Prostate gland (tissue), 2 donors: Measurements from ENCODE around the gene ZNF341. TPM values are rescaled to one million over a fixed set of nuclear protein-coding genes. Genes with fewer than 3 reads are reported as not detected.

Source experiments
- DNase-seq: peaks from one replicate; pipeline ENCODE4 v3.0.0-alpha.2; 2019; ENCODE audit warnings: low spot score
- H3K27ac ChIP-seq, 2 donors: fragments of 200-600 bp; sonication (generic); 2 replicates each; pipeline ENCODE4 v1.5.1; 2017 to 2019
- H3K27me3 ChIP-seq: fragments of 200-600 bp; sonication (generic); replicated peaks from 2 replicates; pipeline ENCODE4 v1.5.1; 2019; ENCODE audit not compliant: insufficient read depth
- H3K36me3 ChIP-seq, 2 donors: fragments of 200-600 bp; sonication (generic); 1 replicate in 1 of 2; 2 replicates in 1 of 2; pipeline versions ENCODE4 v1.5.1 to v1.8.1; 2017 to 2019
- H3K4me1 ChIP-seq: fragments of 200-600 bp; sonication (generic); replicated peaks from 2 replicates; pipeline ENCODE4 v1.5.1; 2019
- H3K4me3 ChIP-seq, 2 donors: fragments of 200-600 bp; sonication (generic); 2 replicates each; pipeline ENCODE4 v1.5.1; 2017 to 2019
- H3K9me3 ChIP-seq: fragments of 200-600 bp; sonication (generic); 2 replicates; pipeline ENCODE4 v1.5.1; 2017
- CTCF ChIP-seq, 4 experiments: fragments of 200-600 bp in 2 of 4; fragments of 450-650 bp in 2 of 4; sonication (generic) in 2 of 4; IDR thresholded peaks; 1 replicate in 3 of 4; 2 replicates in 1 of 4; pipeline ENCODE4 v1.5.1; 2016 to 2019; ENCODE audit warnings: antibody characterized with exemption in 4 of 4, mild to moderate bottlenecking in 2 of 4, moderate library complexity in 2 of 4
- POLR2A ChIP-seq: fragments of 450-650 bp; IDR thresholded peaks from one replicate; pipeline ENCODE4 v1.6.1; 2016; ENCODE audit warnings: antibody characterized with exemption, mild to moderate bottlenecking
- POLR2AphosphoS5 ChIP-seq: sonication (generic); formaldehyde crosslinking; IDR thresholded peaks from one replicate; pipeline ENCODE4 v1.6.1; 2017; ENCODE audit warnings: antibody characterized with exemption
- WGBS: methylation state at CpG from one replicate; pipeline ENCODE4 v1.1.5; 2018; 5-methylcytosine and 5-hydroxymethylcytosine counted together
- intact Hi-C: fragments of 100-400 bp; cut with DNase I; formaldehyde crosslinking; loops from one replicate; pipeline ENCODE4 v1.14.2; 2022
- total RNA-seq, 2 donors: library from RNA; depleted of rRNA; stranded (reverse); fragments of >200 nt; gene quantifications; one replicate each; pipeline ENCODE4 v1.1.0, GENCODE V29; 2016

Gene ZNF341
- total RNA-seq, 2 donors from 2014 or later, result 2.8 to 7.0 TPM

DNA sequence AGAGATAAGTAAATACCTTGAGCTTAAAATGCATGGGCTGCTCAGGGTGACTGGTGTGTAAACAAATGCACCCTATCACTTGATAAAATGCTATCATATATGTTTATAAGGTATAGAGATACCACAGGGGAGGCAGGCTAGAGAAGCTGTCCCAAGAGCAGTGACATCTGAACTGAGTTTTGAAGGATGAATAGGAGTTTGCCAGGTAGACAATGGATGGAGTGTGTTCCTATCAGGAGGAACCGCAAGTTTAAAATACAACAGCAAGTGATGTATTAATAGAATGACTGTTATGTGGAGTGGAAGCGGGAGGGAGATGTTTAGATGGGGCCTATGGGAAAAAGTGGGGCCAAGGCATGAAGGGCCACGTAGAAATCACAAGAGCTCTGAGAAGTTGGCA lies 40.6 kb downstream of the ZNF341 start:
- DNase-seq, result no peak
- no peaks in the 10 kb centered on the region for H3K27me3 ChIP-seq
- H3K27ac ChIP-seq, result no peak overlapping the region
- peaks cover 0 to 5% of the 10 kb centered on the region in 2 donors for H3K36me3 ChIP-seq
- WGBS, result 95% methylated on average over 3 of the region's 3 CpGs
- TF ChIP-seq CTCF (IDR thresholded peaks at IDR 0.05), result no peak
- no peak for TF ChIP-seq POLR2AphosphoS5
- no peak for TF ChIP-seq POLR2A
- H3K4me3 ChIP-seq, result no peak overlapping the region
- H3K9me3 ChIP-seq, result no peaks in the 10 kb centered on the region
- intact Hi-C loops, result no loop called here
- H3K4me1 ChIP-seq, result no peaks in the 10 kb centered on the region

- Histone ChIP-seq H3K27me3 (no peaks in the 10 kb centered on the region), H3K27ac (no peak overlapping the region), H3K36me3 (peaks cover 0 to 5% of the 10 kb centered on the region in 2 donors), H3K4me3 (no peak overlapping the region), H3K4me1 (no peaks in the 10 kb centered on the region), H3K9me3 (no peaks in the 10 kb centered on the region)
- no peak for TF ChIP-seq POLR2A
- intact Hi-C loops, result no loop called here
- no peak for DNase-seq
- 68% methylated on average over 2 of the region's 2 CpGs for WGBS
Observed at GRCh38 chr20:33773412-33774089, 41.8 kb downstream of the ZNF341 start.

DNA sequence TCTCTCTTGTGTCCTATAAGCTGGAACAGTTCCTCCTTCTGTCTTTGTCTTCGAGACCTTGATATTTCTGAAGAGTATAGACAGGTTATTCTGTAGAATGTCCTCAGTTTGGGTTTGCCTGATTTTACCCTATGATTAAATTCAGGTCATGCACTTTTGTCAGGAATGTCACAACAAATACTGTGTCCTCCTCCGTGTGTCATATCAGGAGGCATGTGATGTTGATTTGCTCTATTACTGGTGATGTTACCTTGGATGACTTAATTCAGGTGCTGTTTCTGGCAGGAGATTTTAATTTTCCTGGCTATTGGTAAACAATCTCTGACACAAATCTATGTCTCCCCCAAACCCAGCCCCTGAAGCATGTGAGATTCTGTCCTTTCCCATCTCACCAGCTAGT lies 46.0 kb downstream of the ZNF341 start:
- intact Hi-C loops, result no loop called here
- H3K4me1 ChIP-seq, result no peaks in the 10 kb centered on the region
- H3K9me3 ChIP-seq, result no peaks in the 10 kb centered on the region
- 81% methylated on average over 2 of the region's 2 CpGs for WGBS
- TF ChIP-seq POLR2A (no peak), POLR2AphosphoS5 (no peak), CTCF (IDR thresholded peaks at IDR 0.05) (no peak)
- no peaks in the 10 kb centered on the region for H3K36me3 ChIP-seq
- no peak overlapping the region for H3K27ac ChIP-seq
- H3K4me3 ChIP-seq, result no peak overlapping the region
- no peaks in the 10 kb centered on the region for H3K27me3 ChIP-seq
- no peak for DNase-seq

DNA sequence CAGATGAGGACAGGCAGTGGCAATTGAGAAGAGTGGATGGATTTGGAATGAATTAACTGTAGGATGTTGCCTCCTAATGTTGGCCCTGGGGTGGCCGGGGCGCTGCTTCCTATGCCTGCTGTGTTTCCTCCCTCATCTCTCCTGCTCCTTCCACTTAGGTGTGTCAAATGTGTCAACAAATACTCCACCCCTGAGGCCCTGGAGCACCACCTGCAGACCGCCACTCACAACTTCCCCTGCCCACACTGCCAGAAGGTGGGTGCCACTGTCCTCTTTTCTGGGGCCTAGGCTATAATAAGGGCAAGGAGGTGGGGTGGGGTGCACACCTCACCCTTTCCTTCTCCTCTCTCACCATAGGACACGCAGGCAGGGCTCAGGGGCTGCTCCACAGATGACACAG lies 49.3 kb downstream of the ZNF341 start:
- no peaks in the 10 kb centered on the region for H3K9me3 ChIP-seq
- DNase-seq, result no peak
- H3K36me3 ChIP-seq, result no peaks in the 10 kb centered on the region
- no peaks in the 10 kb centered on the region for H3K4me1 ChIP-seq
- WGBS, result 84% methylated on average over 4 of the region's 4 CpGs
- intact Hi-C loops, result no loop called here
- H3K27ac ChIP-seq, result no peak overlapping the region
- TF ChIP-seq POLR2A (no peak), POLR2AphosphoS5 (no peak), CTCF (IDR thresholded peaks at IDR 0.05) (no peak)
- no peak overlapping the region for H3K4me3 ChIP-seq
- no peaks in the 10 kb centered on the region for H3K27me3 ChIP-seq

DNA sequence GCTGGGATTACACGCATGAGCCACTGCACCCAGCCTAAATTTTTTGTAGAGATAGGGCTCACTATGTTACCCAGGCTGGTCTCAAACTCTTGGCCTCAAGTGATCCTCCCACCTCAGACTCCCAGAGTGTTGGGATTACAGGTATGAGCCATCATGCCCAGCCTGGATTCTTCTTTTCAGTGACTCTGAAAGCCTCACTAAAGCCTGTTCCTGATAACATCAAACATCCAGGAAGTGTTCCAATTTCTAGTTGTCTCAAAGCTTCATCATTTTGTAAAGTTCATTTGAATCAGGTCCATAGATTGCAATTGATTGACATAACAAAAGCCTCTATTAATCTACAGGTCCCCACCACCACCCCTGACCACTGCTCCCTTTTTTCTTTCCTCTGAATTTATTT lies 50.1 kb downstream of the ZNF341 start:
- TF ChIP-seq CTCF (IDR thresholded peaks at IDR 0.05) (no peak), POLR2AphosphoS5 (no peak), POLR2A (no peak)
- Histone ChIP-seq H3K27ac (no peak overlapping the region), H3K27me3 (no peaks in the 10 kb centered on the region), H3K36me3 (no peaks in the 10 kb centered on the region), H3K9me3 (no peaks in the 10 kb centered on the region), H3K4me3 (no peak overlapping the region), H3K4me1 (no peaks in the 10 kb centered on the region)
- intact Hi-C loops, result no loop called here
- WGBS, result 100% methylated on average over 1 of the region's 1 CpG
- DNase-seq, result no peak
